Measurements from ENCODE around the gene QSOX2.

GRCh38 chr9:136190656-136191055, 55.0 kb downstream of the QSOX2 start:
- TF ChIP-seq CTCF (IDR thresholded peaks at IDR 0.05 in 8 of 11, conservative IDR thresholded peaks at IDR 0.05 in 3 of 11), result no peak
- TF ChIP-seq POLR2A (IDR thresholded peaks at IDR 0.05), result no peak
- no peak for TF ChIP-seq POLR2AphosphoS5 (IDR thresholded peaks at IDR 0.05)
